ENCODE data around the gene EXOC3.

EXOC3 gene

DNA sequence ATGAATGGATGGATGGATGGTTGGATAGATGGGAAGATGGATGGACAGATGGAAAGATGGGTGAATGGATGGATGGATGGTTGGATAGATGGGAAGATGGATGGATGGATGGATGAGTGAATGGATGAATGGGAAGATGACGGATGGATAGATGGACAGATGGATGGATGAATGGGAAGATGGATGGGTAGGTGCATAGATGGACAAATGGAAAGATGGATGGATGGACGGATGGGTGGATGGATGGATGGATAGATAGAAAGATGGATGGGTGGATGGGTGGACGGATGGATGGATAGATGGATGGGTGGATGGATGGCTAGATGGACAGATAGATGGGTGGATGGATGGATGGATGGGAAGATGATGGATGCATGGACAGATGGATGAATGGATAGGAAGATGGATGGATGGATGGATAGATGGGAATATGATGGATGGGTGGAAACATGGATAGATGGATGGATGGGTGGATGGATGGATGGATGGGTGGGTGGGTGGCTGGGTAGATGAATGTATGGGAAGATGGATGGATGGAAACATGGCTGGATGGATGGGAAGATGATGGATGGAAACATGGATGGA, 16.5 kb upstream of the EXOC3 start:
- no peak for DNase-seq
- H3K9me3 ChIP-seq (ENCODE audit: control insufficient read depth, low read length) = no peaks in the 10 kb centered on the region
- no peaks in the 10 kb centered on the region for H3K4me1 ChIP-seq (ENCODE audit: control insufficient read depth, insufficient read depth, low read length, poor library complexity, severe bottlenecking)
- H3K4me3 ChIP-seq (ENCODE audit: insufficient read depth, low read depth, low read length, poor library complexity, severe bottlenecking) = no peak overlapping the region
- no peak overlapping the region for H3K27ac ChIP-seq (ENCODE audit: insufficient read depth, low read length, poor library complexity, severe bottlenecking)
- no peaks in the 10 kb centered on the region for H3K27me3 ChIP-seq (replicated peaks; ENCODE audit: control insufficient read depth, insufficient read depth, low read length, poor library complexity, severe bottlenecking)
- H3K36me3 ChIP-seq (ENCODE audit: control insufficient read depth, insufficient read depth, low read length) = no peaks in the 10 kb centered on the region

DNA sequence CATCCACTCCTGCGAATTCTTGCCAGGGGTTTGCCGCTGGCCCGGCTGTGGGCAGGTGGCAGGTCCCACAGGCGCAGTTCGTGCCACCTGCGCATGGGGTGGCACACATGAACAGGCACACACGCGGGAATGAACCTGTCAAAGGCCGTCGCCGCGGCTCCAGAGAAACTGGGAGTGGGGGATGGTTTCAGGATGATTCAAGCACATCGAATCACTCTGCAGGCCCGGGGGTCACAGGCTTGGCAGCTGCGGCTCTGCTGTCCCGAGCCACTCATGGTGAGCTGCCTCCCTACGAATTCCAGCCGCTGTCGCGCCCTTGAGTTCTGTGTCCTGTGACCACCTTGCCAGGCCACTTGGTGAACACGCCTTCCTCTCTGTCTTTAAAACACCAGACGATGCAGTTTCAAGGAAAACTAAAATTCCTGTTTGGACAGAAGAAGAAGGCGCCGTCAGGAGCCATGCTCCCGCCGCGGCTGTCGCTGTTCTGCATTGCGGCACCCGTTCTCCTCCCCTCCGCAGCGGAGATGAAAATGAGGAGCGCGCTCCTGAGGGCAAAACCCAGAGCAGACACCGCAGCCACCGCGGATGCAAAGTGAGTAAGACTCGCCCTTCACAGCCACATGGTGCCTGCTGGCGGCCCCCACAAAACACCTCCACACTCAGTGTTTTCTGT, 15.4 kb upstream of the EXOC3 start:
- H3K36me3 ChIP-seq (ENCODE audit: control insufficient read depth, insufficient read depth, low read length) = no peaks in the 10 kb centered on the region
- no peak overlapping the region for H3K27ac ChIP-seq (ENCODE audit: insufficient read depth, low read length, poor library complexity, severe bottlenecking)
- DNase-seq = no peak
- H3K4me1 ChIP-seq (ENCODE audit: control insufficient read depth, insufficient read depth, low read length, poor library complexity, severe bottlenecking) = no peaks in the 10 kb centered on the region
- H3K4me3 ChIP-seq (ENCODE audit: insufficient read depth, low read depth, low read length, poor library complexity, severe bottlenecking) = no peak overlapping the region
- H3K9me3 ChIP-seq (ENCODE audit: control insufficient read depth, low read length) = no peaks in the 10 kb centered on the region
- no peaks in the 10 kb centered on the region for H3K27me3 ChIP-seq (replicated peaks; ENCODE audit: control insufficient read depth, insufficient read depth, low read length, poor library complexity, severe bottlenecking)

DNA sequence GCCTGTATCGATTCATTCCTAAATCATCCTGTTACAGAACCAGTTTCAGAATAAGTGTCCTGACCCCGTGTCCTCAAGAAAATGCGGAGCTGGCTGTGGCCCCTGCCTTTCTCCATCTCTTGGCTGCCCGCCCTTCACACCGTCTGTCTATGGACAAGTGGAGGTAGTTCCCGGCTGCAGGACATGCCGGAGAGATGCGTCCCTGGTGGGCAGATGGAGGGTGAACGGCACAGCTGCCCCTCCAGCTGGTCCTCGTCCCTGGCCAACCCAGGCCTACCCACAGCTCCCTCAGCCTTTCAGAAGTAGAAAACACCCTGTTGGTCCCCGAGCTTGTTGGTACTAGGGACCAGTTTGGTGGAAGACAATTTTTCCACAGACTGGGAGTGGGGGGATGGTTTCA, 14.8 kb upstream of the EXOC3 start:
- no peak overlapping the region for H3K4me3 ChIP-seq (ENCODE audit: insufficient read depth, low read depth, low read length, poor library complexity, severe bottlenecking)
- H3K36me3 ChIP-seq (ENCODE audit: control insufficient read depth, insufficient read depth, low read length) = no peaks in the 10 kb centered on the region
- no peak overlapping the region for H3K27ac ChIP-seq (ENCODE audit: insufficient read depth, low read length, poor library complexity, severe bottlenecking)
- H3K4me1 ChIP-seq (ENCODE audit: control insufficient read depth, insufficient read depth, low read length, poor library complexity, severe bottlenecking) = no peaks in the 10 kb centered on the region
- H3K9me3 ChIP-seq (ENCODE audit: control insufficient read depth, low read length) = no peaks in the 10 kb centered on the region
- H3K27me3 ChIP-seq (replicated peaks; ENCODE audit: control insufficient read depth, insufficient read depth, low read length, poor library complexity, severe bottlenecking) = no peaks in the 10 kb centered on the region
- no peak for DNase-seq

DNA sequence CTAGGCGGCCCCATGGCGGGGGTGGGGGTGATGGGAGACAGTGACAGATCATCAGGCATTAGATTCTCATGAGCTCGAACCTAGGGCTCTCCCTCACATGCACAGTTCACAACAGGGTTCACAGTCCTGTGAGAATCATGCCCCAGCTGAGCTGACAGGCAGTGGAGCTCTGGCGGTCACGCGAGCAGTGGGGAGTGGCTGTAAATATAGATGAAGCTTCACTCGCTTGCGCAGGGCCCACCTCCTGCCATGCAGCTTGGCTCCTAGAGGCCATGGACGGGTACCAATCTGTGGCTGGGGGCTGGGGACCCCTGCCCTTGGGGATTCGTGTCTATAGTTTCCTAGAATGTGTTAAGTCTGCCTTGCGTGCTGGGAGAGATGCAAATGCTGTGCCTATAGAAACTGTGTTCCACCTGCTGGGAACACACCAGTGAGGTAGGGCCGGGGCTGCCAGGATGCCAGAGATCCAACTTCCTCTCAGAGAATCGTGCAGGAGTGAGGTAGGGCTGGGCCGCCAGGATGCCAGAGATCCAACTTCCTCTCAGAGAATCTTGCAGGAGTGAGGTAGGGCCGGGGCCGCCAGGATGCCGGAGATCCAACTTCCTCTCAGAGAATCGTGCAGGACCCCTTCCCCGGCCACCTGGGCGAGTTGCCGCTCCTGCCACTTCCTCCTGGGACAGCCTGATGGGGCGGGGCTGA, 14.1 kb upstream of the EXOC3 start:
- Histone ChIP-seq H3K9me3 (ENCODE audit: control insufficient read depth, low read length) (no peaks in the 10 kb centered on the region), H3K27ac (ENCODE audit: insufficient read depth, low read length, poor library complexity, severe bottlenecking) (no peak overlapping the region), H3K4me3 (ENCODE audit: insufficient read depth, low read depth, low read length, poor library complexity, severe bottlenecking) (no peak overlapping the region), H3K36me3 (ENCODE audit: control insufficient read depth, insufficient read depth, low read length) (no peaks in the 10 kb centered on the region), H3K27me3 (replicated peaks; ENCODE audit: control insufficient read depth, insufficient read depth, low read length, poor library complexity, severe bottlenecking) (no peaks in the 10 kb centered on the region), H3K4me1 (ENCODE audit: control insufficient read depth, insufficient read depth, low read length, poor library complexity, severe bottlenecking) (no peaks in the 10 kb centered on the region)
- no peak for DNase-seq

DNA sequence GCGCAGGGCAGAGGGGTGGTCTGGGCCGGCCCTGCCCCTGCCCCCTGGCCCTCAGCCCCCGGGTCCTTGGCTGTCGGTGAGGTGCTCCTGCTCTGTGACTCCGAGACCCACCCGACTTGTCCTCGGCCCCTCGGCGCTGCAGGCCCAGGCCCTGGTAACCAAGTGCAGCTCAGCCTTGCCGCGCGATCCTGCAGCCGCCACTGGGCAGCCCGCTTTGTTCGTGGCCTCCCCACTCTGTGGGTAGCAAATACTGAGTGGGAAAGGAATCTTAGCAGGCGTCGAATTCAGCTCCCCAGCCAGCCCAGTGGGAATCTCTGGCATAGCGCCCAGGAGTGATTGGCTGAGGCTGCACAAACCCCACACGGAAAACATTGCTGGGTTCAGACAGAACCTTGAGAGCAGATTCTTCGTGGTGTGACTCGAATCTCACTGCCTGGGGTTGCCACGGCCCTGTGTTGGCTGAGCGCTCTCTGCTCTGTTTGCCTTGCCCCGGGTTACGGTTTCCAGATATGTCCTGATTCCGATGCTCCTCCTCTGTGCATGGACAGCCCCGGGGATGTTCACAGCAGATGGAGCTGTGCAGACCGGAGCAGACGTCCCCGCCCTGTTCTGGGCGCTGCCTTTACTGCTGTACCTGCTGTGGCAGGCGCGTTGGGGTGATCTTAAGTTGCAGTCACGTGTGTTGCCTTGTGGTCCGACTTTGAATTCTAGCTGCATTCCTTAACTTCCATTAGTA, 13.4 kb upstream of the EXOC3 start:
- H3K27me3 ChIP-seq (replicated peaks; ENCODE audit: control insufficient read depth, insufficient read depth, low read length, poor library complexity, severe bottlenecking) = no peaks in the 10 kb centered on the region
- no peak overlapping the region for H3K27ac ChIP-seq (ENCODE audit: insufficient read depth, low read length, poor library complexity, severe bottlenecking)
- H3K36me3 ChIP-seq (ENCODE audit: control insufficient read depth, insufficient read depth, low read length) = no peaks in the 10 kb centered on the region

DNA sequence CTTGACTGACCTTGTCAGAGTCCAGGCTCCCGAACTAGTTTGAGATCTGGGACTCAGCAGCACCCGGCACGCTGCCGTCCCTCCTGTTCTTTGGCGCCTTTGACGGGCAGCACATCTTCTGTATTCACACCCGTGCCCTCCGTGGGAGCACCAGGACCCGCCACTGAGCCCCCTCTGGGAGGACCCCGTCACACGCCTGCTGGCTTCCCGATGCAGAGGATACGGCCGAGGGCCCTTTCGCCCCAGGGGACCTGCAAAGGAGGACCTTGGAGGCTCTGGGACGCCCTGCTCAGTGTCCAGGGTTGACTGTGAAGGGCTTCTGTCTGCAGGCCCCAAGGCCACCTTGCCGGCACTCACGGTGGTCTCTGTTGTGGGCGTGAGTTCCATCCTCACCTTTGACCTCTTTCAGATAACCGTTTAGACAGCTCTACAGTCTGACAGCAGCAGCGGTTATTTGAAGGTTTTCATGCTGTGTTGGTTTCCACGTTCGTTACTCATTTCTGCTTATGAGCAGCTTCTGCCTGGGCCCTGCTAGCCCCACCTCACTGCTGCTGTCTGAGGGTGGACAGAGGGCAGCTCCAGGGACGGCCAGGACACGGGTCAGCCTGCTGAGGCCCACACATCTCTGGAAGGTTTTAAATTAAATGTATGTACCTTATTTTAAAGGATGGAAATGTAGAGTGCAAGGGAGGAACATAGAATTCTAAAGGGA, 12.6 kb upstream of the EXOC3 start:
- Histone ChIP-seq H3K4me3 (ENCODE audit: insufficient read depth, low read depth, low read length, poor library complexity, severe bottlenecking) (no peak overlapping the region), H3K27me3 (replicated peaks; ENCODE audit: control insufficient read depth, insufficient read depth, low read length, poor library complexity, severe bottlenecking) (no peaks in the 10 kb centered on the region), H3K9me3 (ENCODE audit: control insufficient read depth, low read length) (no peaks in the 10 kb centered on the region), H3K36me3 (ENCODE audit: control insufficient read depth, insufficient read depth, low read length) (no peaks in the 10 kb centered on the region), H3K4me1 (ENCODE audit: control insufficient read depth, insufficient read depth, low read length, poor library complexity, severe bottlenecking) (no peaks in the 10 kb centered on the region), H3K27ac (ENCODE audit: insufficient read depth, low read length, poor library complexity, severe bottlenecking) (no peak overlapping the region)
- DNase-seq = no peak

More for the DNA sequence above, 13.4 kb upstream of the EXOC3 start:
- DNase-seq = no peak
- H3K4me3 ChIP-seq (ENCODE audit: insufficient read depth, low read depth, low read length, poor library complexity, severe bottlenecking) = no peak overlapping the region
- no peaks in the 10 kb centered on the region for H3K4me1 ChIP-seq (ENCODE audit: control insufficient read depth, insufficient read depth, low read length, poor library complexity, severe bottlenecking)
- H3K9me3 ChIP-seq (ENCODE audit: control insufficient read depth, low read length) = no peaks in the 10 kb centered on the region

DNA sequence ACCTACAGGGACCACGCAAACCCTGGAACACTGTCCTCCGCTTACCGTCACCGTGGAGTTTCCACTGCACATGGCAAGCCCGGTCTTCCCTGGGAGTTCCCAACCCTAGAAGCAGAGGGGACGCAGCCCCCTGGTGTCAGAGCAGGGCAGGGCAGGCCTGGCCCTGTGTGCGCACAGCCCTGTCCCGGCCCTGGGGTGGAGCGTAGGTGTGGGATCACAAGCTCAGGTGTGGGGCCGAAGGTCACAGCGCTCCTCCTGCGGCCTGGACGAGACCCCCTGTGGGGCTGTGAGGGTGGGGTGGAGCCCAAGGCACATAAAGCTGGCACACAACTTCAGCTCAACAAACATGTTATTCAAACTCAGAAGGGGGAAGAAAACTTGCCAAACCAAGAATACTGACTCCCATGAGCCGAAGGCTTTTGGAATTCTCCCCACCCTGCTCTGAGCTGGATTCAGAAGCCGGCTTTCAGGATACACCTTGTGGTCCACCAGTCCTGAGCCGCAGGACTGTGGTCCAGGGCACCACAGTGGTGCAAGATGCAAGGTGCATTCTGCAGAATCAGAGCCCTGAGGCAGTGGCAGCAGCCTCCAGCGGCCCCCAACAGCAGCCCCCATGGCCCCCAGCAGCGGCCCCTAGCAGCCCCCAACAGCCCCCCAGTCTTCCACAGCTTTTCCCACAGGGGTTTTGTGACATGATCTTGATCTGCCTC, 11.8 kb upstream of the EXOC3 start:
- Histone ChIP-seq H3K36me3 (ENCODE audit: control insufficient read depth, insufficient read depth, low read length) (no peaks in the 10 kb centered on the region), H3K9me3 (ENCODE audit: control insufficient read depth, low read length) (no peaks in the 10 kb centered on the region), H3K4me1 (ENCODE audit: control insufficient read depth, insufficient read depth, low read length, poor library complexity, severe bottlenecking) (no peaks in the 10 kb centered on the region), H3K27me3 (replicated peaks; ENCODE audit: control insufficient read depth, insufficient read depth, low read length, poor library complexity, severe bottlenecking) (no peaks in the 10 kb centered on the region), H3K27ac (ENCODE audit: insufficient read depth, low read length, poor library complexity, severe bottlenecking) (no peak overlapping the region), H3K4me3 (ENCODE audit: insufficient read depth, low read depth, low read length, poor library complexity, severe bottlenecking) (no peak overlapping the region)
- DNase-seq = no peak

DNA sequence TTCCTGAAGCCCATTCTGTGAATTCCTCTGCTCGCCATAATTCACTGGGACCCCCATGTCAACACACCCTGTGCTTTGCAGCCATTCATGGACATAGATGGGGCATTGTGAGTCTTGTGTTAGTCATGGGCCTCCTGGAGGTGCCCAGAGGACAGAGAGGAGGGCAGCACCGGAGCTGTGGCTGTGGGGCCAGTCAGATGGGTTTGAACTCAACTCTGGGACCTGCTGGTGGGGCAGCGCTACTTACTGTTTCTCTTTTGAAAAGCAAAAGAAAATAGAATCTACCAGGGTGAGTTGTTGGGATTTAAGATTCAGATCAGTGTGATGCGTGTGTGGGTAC, 11.3 kb upstream of the EXOC3 start:
- Histone ChIP-seq H3K4me1 (ENCODE audit: control insufficient read depth, insufficient read depth, low read length, poor library complexity, severe bottlenecking) (no peaks in the 10 kb centered on the region), H3K36me3 (ENCODE audit: control insufficient read depth, insufficient read depth, low read length) (no peaks in the 10 kb centered on the region), H3K4me3 (ENCODE audit: insufficient read depth, low read depth, low read length, poor library complexity, severe bottlenecking) (no peak overlapping the region), H3K27me3 (replicated peaks; ENCODE audit: control insufficient read depth, insufficient read depth, low read length, poor library complexity, severe bottlenecking) (no peaks in the 10 kb centered on the region), H3K9me3 (ENCODE audit: control insufficient read depth, low read length) (no peaks in the 10 kb centered on the region), H3K27ac (ENCODE audit: insufficient read depth, low read length, poor library complexity, severe bottlenecking) (no peak overlapping the region)
- DNase-seq = no peak

DNA sequence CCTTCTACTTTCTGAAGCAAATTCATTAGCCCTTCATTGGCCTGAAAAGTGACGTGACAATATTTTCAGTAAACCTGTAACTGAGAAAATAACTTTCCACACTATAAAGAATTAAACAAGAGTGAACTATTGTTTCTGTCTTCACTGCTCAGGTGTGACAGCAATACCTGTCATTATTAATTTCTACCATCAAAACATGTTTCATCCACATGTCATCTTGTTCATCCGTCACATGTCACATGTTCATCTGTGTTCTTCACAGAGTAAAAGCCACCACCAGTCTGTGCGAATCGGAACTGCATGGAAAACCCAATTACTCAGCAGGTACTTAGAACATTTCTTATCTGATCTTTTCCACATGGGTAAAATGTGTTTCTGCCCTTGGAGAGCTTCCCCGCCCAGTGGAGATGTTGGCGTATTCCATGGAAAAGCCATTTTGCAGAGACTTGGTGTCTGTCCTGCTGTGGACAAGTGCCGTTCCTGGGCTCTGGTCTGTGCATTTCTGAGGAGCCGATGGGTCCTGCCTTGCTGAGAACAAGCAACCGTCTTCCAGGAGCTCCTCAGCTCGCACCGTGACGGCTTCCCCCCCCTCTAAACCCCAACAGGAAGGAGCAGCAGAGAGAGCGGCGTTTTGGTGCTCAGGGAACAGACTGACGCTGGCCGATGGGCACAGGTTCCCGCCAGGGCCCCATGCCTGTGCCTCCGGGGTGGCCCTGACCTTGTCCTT, 10.6 kb upstream of the EXOC3 start:
- no peak for DNase-seq
- Histone ChIP-seq H3K36me3 (ENCODE audit: control insufficient read depth, insufficient read depth, low read length) (no peaks in the 10 kb centered on the region), H3K4me1 (ENCODE audit: control insufficient read depth, insufficient read depth, low read length, poor library complexity, severe bottlenecking) (no peaks in the 10 kb centered on the region), H3K27ac (ENCODE audit: insufficient read depth, low read length, poor library complexity, severe bottlenecking) (no peak overlapping the region), H3K27me3 (replicated peaks; ENCODE audit: control insufficient read depth, insufficient read depth, low read length, poor library complexity, severe bottlenecking) (no peaks in the 10 kb centered on the region), H3K4me3 (ENCODE audit: insufficient read depth, low read depth, low read length, poor library complexity, severe bottlenecking) (no peak overlapping the region), H3K9me3 (ENCODE audit: control insufficient read depth, low read length) (no peaks in the 10 kb centered on the region)

Data from effector memory CD4-positive, alpha-beta T cell (primary cell).